Rectal smooth muscle tissue (tissue), 1 donor: ENCODE results near the gene PEX7.
"Not testable (repeated sequence)": the region's sequence is repeated elsewhere in the genome, so short reads cannot be mapped to it uniquely, and the experiment has no call there.

Experiments used
- H3K27ac ChIP-seq: one replicate; pipeline ENCODE4 v1.7.0; 2013; ENCODE audit warnings: low read depth, low read length, inconsistent platforms
- H3K27me3 ChIP-seq: one replicate; pipeline ENCODE4 v1.7.0; 2013; ENCODE audit warnings: low read length; ENCODE audit not compliant: control insufficient read depth, insufficient read depth
- H3K36me3 ChIP-seq: one replicate; pipeline ENCODE4 v1.7.0; 2013; ENCODE audit warnings: low read length; ENCODE audit not compliant: control insufficient read depth, insufficient read depth
- H3K4me1 ChIP-seq: one replicate; pipeline ENCODE4 v1.7.0; 2013; ENCODE audit warnings: low read length; ENCODE audit not compliant: control insufficient read depth, insufficient read depth
- H3K4me3 ChIP-seq: one replicate; pipeline ENCODE4 v1.7.0; 2013; ENCODE audit warnings: low read length
- H3K9ac ChIP-seq: one replicate; pipeline ENCODE4 v1.7.0; 2013; ENCODE audit warnings: low read length

PEX7 gene

GRCh38 chr6:136864676-136865075, 42.3 kb downstream of the PEX7 start:
- Histone ChIP-seq H3K27me3 (no peaks in the 10 kb centered on the region), H3K27ac (no peak overlapping the region), H3K9ac (no peak overlapping the region), H3K4me1 (no peaks in the 10 kb centered on the region), H3K36me3 (no peaks in the 10 kb centered on the region), H3K4me3 (no peak overlapping the region)

- H3K27me3 ChIP-seq, result no peaks in the 10 kb centered on the region
- H3K9ac ChIP-seq, result no peak overlapping the region
- H3K27ac ChIP-seq, result no peak overlapping the region
- no peaks in the 10 kb centered on the region for H3K4me1 ChIP-seq
- no peaks in the 10 kb centered on the region for H3K36me3 ChIP-seq
- H3K4me3 ChIP-seq, result no peak overlapping the region
Measured at GRCh38 chr6:136866872-136867416, 44.6 kb downstream of the PEX7 start.

GRCh38 chr6:136869451-136869850, 47.1 kb downstream of the PEX7 start:
- no peak overlapping the region for H3K4me3 ChIP-seq
- no peak overlapping the region for H3K9ac ChIP-seq
- H3K27me3 ChIP-seq, result no peaks in the 10 kb centered on the region
- no peaks in the 10 kb centered on the region for H3K4me1 ChIP-seq
- H3K27ac ChIP-seq, result no peak overlapping the region
- H3K36me3 ChIP-seq, result no peaks in the 10 kb centered on the region

- Histone ChIP-seq H3K4me3 (no peak overlapping the region), H3K4me1 (no peaks in the 10 kb centered on the region), H3K36me3 (no peaks in the 10 kb centered on the region), H3K9ac (no peak overlapping the region), H3K27me3 (no peaks in the 10 kb centered on the region), H3K27ac (no peak overlapping the region)
Measured at GRCh38 chr6:136873748-136874147, 51.4 kb downstream of the PEX7 start.

- not testable (repeated sequence) for H3K9ac ChIP-seq, H3K27me3 ChIP-seq, H3K27ac ChIP-seq, H3K36me3 ChIP-seq, H3K4me1 ChIP-seq, H3K4me3 ChIP-seq
Measured at GRCh38 chr6:136876469-136876868, 54.1 kb downstream of the PEX7 start.

- no peaks in the 10 kb centered on the region for H3K4me1 ChIP-seq
- H3K4me3 ChIP-seq, result no peak overlapping the region
- no peak overlapping the region for H3K9ac ChIP-seq
- no peaks in the 10 kb centered on the region for H3K27me3 ChIP-seq
- no peak overlapping the region for H3K27ac ChIP-seq
- H3K36me3 ChIP-seq, result no peaks in the 10 kb centered on the region
Measured at GRCh38 chr6:136880748-136881460, 58.5 kb downstream of the PEX7 start.

- H3K27ac ChIP-seq, result no peak overlapping the region
- H3K4me3 ChIP-seq, result no peak overlapping the region
- H3K27me3 ChIP-seq, result no peaks in the 10 kb centered on the region
- no peaks in the 10 kb centered on the region for H3K36me3 ChIP-seq
- H3K9ac ChIP-seq, result no peak overlapping the region
- no peaks in the 10 kb centered on the region for H3K4me1 ChIP-seq
Measured at GRCh38 chr6:136886091-136886490, 63.7 kb downstream of the PEX7 start.

GRCh38 chr6:136887953-136888352, 65.6 kb downstream of the PEX7 start:
- Histone ChIP-seq H3K36me3 (no peaks in the 10 kb centered on the region), H3K27ac (no peak overlapping the region), H3K27me3 (no peaks in the 10 kb centered on the region), H3K4me3 (no peak overlapping the region), H3K9ac (no peak overlapping the region), H3K4me1 (no peaks in the 10 kb centered on the region)

- Histone ChIP-seq H3K27ac (no peak overlapping the region), H3K4me1 (no peaks in the 10 kb centered on the region), H3K9ac (no peak overlapping the region)
Measured at GRCh38 chr6:136889271-136890193, 67.1 kb downstream of the PEX7 start.

GRCh38 chr6:136890194-136890839, 67.9 kb downstream of the PEX7 start:
- no peaks in the 10 kb centered on the region for H3K27me3 ChIP-seq
- no peak overlapping the region for H3K9ac ChIP-seq
- no peaks in the 10 kb centered on the region for H3K36me3 ChIP-seq
- no peak overlapping the region for H3K4me3 ChIP-seq
- H3K4me1 ChIP-seq, result no peaks in the 10 kb centered on the region
- H3K27ac ChIP-seq, result no peak overlapping the region

More at GRCh38 chr6:136889271-136890193, 67.1 kb downstream of the PEX7 start:
- Histone ChIP-seq H3K36me3 (no peaks in the 10 kb centered on the region), H3K4me3 (no peak overlapping the region), H3K27me3 (no peaks in the 10 kb centered on the region)

GRCh38 chr6:136890986-136891385, 68.6 kb downstream of the PEX7 start:
- Histone ChIP-seq H3K27me3 (no peaks in the 10 kb centered on the region), H3K4me3 (no peak overlapping the region), H3K27ac (no peak overlapping the region), H3K36me3 (no peaks in the 10 kb centered on the region), H3K9ac (no peak overlapping the region), H3K4me1 (no peaks in the 10 kb centered on the region)

- Histone ChIP-seq H3K36me3 (no peaks in the 10 kb centered on the region), H3K4me1 (no peaks in the 10 kb centered on the region), H3K27me3 (no peaks in the 10 kb centered on the region), H3K27ac (no peak overlapping the region), H3K4me3 (no peak overlapping the region), H3K9ac (no peak overlapping the region)
Measured at GRCh38 chr6:136893187-136893586, 70.8 kb downstream of the PEX7 start.
